Measurements from ENCODE around the gene CCL16. TPM values are rescaled to one million over a fixed set of nuclear protein-coding genes. Genes with fewer than 3 reads are reported as not detected.

The CCL16 gene
- total and polyA plus RNA-seq, 12 donors = 0.03 to 0.88 TPM; not detected in 10

DNA sequence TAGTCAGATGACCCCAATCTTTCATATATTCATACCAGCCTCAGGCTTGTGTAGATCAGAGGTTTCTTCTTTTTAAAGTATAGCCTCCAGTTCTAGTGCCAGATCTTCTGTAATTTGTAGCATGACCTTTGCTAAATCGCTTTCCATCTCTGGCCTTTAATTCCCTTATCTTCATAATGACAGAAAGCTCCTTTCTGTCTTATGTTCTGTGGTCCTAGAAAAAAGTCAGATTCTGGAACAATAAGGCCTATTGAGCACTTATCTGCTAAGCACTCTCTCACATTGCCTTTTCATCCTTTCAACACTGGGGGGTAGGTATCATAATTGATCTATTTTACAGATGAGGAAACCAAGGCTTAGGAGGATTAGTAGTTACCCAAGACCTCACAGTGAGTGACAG, 9.2 kb downstream of the CCL16 start:
- Histone ChIP-seq H3K27ac (no peak overlapping the region), H3K4me3 (no peak overlapping the region), H3K4me1 (peaks cover 0 to 43% (median 16%) of the 10 kb centered on the region in 9 donors), H3K27me3 (peaks cover 0 to 3% (median 0%) of the 10 kb centered on the region in 7 donors), H3K36me3 (no peaks in the 10 kb centered on the region), H3K9me3 (no peaks in the 10 kb centered on the region)
- TF ChIP-seq CTCF (IDR thresholded peaks at IDR 0.05) = no peak
- intact Hi-C loops (cut with DNase I) = loop anchor here in 7 of 10 donors (5.0 to 10.0 kb wide), 5 partner anchors 93 to 510 kb away; partner anchors contain the start of gene CCL18 (in 1 of the 7)
- DNase-seq = no peak
- 78 to 81% methylated on average over 1 of the region's 1 CpG for WGBS, 2 donors
- ATAC-seq = no peak

GRCh38 chr17:35969558-35970380, 11.5 kb downstream of the CCL16 start:
- Histone ChIP-seq H3K27me3 (no peaks in the 10 kb centered on the region), H3K4me1 (peaks cover 0 to 28% (median 14%) of the 10 kb centered on the region in 9 donors), H3K27ac (no peak overlapping the region), H3K9me3 (no peaks in the 10 kb centered on the region), H3K4me3 (no peak overlapping the region), H3K36me3 (no peaks in the 10 kb centered on the region)
- ATAC-seq = peak; percentile 59 to 78 (median 74)
- DNase-seq = peak; percentile 29 to 79
- intact Hi-C loops (cut with DNase I) = loop anchor here (1.0 to 10.0 kb wide), 12 partner anchors 95 to 517 kb away; partner anchors contain the start of genes CCL18 (in 1 of the 10) and ZNHIT3 (in 1 of the 10)
- WGBS, 2 donors = 36 to 38% methylated on average over 8 of the region's 8 CpGs
- peak; percentile 77 to 90 (median 86) for TF ChIP-seq CTCF (IDR thresholded peaks at IDR 0.05)

- TF ChIP-seq CTCF (IDR thresholded peaks at IDR 0.05) = no peak
- no peak for DNase-seq
- WGBS, 2 donors = 85 to 87% methylated on average over 10 of the region's 10 CpGs
Observed at GRCh38 chr17:35968520-35969054, 12.7 kb downstream of the CCL16 start.

GRCh38 chr17:35965272-35965671, 16.0 kb downstream of the CCL16 start:
- Histone ChIP-seq H3K27me3 (peaks cover 0 to 25% (median 9%) of the 10 kb centered on the region in 7 donors), H3K27ac (no peak overlapping the region), H3K36me3 (no peaks in the 10 kb centered on the region), H3K9me3 (no peaks in the 10 kb centered on the region), H3K4me3 (no peak overlapping the region), H3K4me1 (no peaks in the 10 kb centered on the region)
- ATAC-seq = no peak
- no peak for DNase-seq
- intact Hi-C loops (cut with DNase I) = loop anchor here in 5 of 10 donors (5.0 to 10.0 kb wide), 4 partner anchors 110 to 517 kb away; no protein-coding TSS in a partner anchor
- no peak for TF ChIP-seq CTCF (IDR thresholded peaks at IDR 0.05)
- 90 to 93% methylated on average over 7 of the region's 7 CpGs for WGBS, 2 donors

More at GRCh38 chr17:35968520-35969054, 12.7 kb downstream of the CCL16 start:
- Histone ChIP-seq H3K27me3 (no peaks in the 10 kb centered on the region), H3K36me3 (no peaks in the 10 kb centered on the region), H3K4me3 (no peak overlapping the region), H3K4me1 (peaks cover 0 to 24% (median 11%) of the 10 kb centered on the region in 9 donors), H3K9me3 (no peaks in the 10 kb centered on the region), H3K27ac (no peak overlapping the region)
- no peak for ATAC-seq
- intact Hi-C loops (cut with DNase I) = loop anchor here in 7 of 10 donors (1.0 to 10.0 kb wide), 9 partner anchors 104 to 518 kb away; partner anchors contain the start of gene ZNHIT3 (in 1 of the 7)
